Mammary epithelial cell (primary cell): ENCODE results near the gene XRCC5.

Experiments
- EZH2 ChIP-seq: IDR thresholded peaks from 2 replicates; pipeline ENCODE4 v1.6.1; 2012; ENCODE audit warnings: low read length, inconsistent platforms, borderline replicate concordance
- TF ChIP-seq, protein P1 (sequence below), 2 donors: IDR thresholded peaks in 1 of 2; conservative IDR thresholded peaks in 1 of 2; 2 replicates each; pipeline ENCODE4 v1.5.1; 2011 to 2012; ENCODE audit warnings: inconsistent platforms in 2 of 2, low read length in 2 of 2, mild to moderate bottlenecking in 2 of 2, control low read depth in 1 of 2, low read depth in 1 of 2; ENCODE audit not compliant: insufficient read depth in 1 of 2; ENCODE audit errors: extremely low read depth in 1 of 2

DNA sequence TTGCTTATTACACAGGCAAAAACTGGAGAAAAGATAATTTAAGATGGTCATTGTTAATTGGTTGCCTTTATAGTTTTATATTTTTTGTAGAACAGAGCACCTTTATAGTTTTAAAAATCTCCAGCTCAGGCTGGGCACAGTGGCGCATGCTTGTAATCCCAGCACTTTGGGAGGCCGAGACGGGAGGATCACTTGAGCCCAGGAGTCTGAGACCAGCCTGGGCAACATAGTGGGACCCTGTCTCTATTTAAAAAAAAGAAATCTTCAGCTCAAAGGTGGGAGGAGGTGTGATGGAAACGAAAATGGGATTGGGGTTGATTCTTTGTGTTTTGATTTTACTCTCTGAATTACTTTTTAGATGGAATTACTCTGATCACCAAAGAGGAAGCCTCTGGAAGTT is 85.4 kb downstream of the XRCC5 start:
- TF ChIP-seq, protein P1, sequence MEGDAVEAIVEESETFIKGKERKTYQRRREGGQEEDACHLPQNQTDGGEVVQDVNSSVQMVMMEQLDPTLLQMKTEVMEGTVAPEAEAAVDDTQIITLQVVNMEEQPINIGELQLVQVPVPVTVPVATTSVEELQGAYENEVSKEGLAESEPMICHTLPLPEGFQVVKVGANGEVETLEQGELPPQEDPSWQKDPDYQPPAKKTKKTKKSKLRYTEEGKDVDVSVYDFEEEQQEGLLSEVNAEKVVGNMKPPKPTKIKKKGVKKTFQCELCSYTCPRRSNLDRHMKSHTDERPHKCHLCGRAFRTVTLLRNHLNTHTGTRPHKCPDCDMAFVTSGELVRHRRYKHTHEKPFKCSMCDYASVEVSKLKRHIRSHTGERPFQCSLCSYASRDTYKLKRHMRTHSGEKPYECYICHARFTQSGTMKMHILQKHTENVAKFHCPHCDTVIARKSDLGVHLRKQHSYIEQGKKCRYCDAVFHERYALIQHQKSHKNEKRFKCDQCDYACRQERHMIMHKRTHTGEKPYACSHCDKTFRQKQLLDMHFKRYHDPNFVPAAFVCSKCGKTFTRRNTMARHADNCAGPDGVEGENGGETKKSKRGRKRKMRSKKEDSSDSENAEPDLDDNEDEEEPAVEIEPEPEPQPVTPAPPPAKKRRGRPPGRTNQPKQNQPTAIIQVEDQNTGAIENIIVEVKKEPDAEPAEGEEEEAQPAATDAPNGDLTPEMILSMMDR (conservative IDR thresholded peaks at IDR 0.05 in 1 of 2, IDR thresholded peaks at IDR 0.05 in 1 of 2; ENCODE audit: extremely low read depth in 1 of 2, insufficient read depth in 1 of 2, low read depth in 1 of 2, low read length in 2 of 2), result no peak
- no peak for TF ChIP-seq EZH2
